Neural progenitor cell (in vitro differentiated cells): ENCODE measurements around the gene QPCT. TPM values are rescaled to one million over a fixed set of nuclear protein-coding genes. Genes with fewer than 3 reads are reported as not detected.
A peak's percentile ranks its signal among the peaks of the same experiment; 100 is the strongest.

Source experiments
- DNase-seq: peaks from one replicate; pipeline ENCODE4 v3.0.0-alpha.2; 2016; ENCODE audit warnings: low spot score
- H2AFZ ChIP-seq: fragments of 200-600 bp; sonication (generic); replicated peaks from 2 replicates; pipeline ENCODE4 v1.6.1; 2016; ENCODE audit warnings: antibody characterized with exemption
- H3F3A ChIP-seq: fragments of 200-600 bp; sonication (generic); 2 replicates; pipeline ENCODE4 v1.6.1; 2016; ENCODE audit warnings: antibody characterized with exemption, low read depth
- H3K27ac ChIP-seq: fragments of 200-600 bp; sonication (generic); 2 replicates; pipeline ENCODE4 v1.5.1; 2016; ENCODE audit warnings: mild to moderate bottlenecking
- H3K27me3 ChIP-seq: fragments of 200-600 bp; sonication (generic); 2 replicates; pipeline ENCODE4 v1.6.1; 2016; ENCODE audit warnings: mild to moderate bottlenecking, moderate library complexity
- H3K36me3 ChIP-seq: fragments of 200-600 bp; sonication (generic); 2 replicates; pipeline ENCODE4 v1.5.1; 2016
- H3K4me1 ChIP-seq: fragments of 200-600 bp; sonication (generic); 2 replicates; pipeline ENCODE4 v1.6.1; 2016; ENCODE audit warnings: mixed run types
- H3K4me2 ChIP-seq: fragments of 200-600 bp; sonication (generic); 2 replicates; pipeline ENCODE4 v1.6.1; 2016
- H3K4me3 ChIP-seq: fragments of 200-600 bp; sonication (generic); 2 replicates; pipeline ENCODE4 v1.5.1; 2016
- H3K79me2 ChIP-seq: fragments of 200-600 bp; sonication (generic); 2 replicates; pipeline ENCODE4 v1.6.1; 2016; ENCODE audit warnings: low read depth
- H3K9ac ChIP-seq: fragments of 200-600 bp; sonication (generic); 2 replicates; pipeline ENCODE4 v1.6.1; 2016
- H3K9me3 ChIP-seq: fragments of 200-600 bp; sonication (generic); 2 replicates; pipeline ENCODE4 v1.5.1; 2016; ENCODE audit warnings: low read depth
- H4K20me1 ChIP-seq: fragments of 200-600 bp; sonication (generic); 2 replicates; pipeline ENCODE4 v1.6.1; 2016; ENCODE audit warnings: low read depth
- H3K27ac Mint-ChIP-seq: 3 replicates; pipeline ENCODE4 v1.8.0; 2021; ENCODE audit warnings: mixed read lengths
- H3K27me3 Mint-ChIP-seq: 2 replicates; pipeline ENCODE4 v1.8.0; 2022; ENCODE audit warnings: low read depth, mild to moderate bottlenecking, inconsistent platforms, moderate library complexity, mixed read lengths; ENCODE audit not compliant: insufficient read depth
- H3K36me3 Mint-ChIP-seq: 3 replicates; pipeline ENCODE4 v1.8.0; 2021; ENCODE audit warnings: mixed read lengths
- H3K4me1 Mint-ChIP-seq: 3 replicates; pipeline ENCODE4 v1.8.0; 2021; ENCODE audit warnings: mixed read lengths
- H3K4me3 Mint-ChIP-seq: 3 replicates; pipeline ENCODE4 v1.8.0; 2021; ENCODE audit warnings: mild to moderate bottlenecking, moderate library complexity, mixed read lengths
- H3K9me3 Mint-ChIP-seq: 3 replicates; pipeline ENCODE4 v1.8.0; 2020; ENCODE audit warnings: mixed read lengths
- EZH2 ChIP-seq: fragments of 200-600 bp; sonication (generic); IDR thresholded peaks from 2 replicates; pipeline ENCODE4 v1.6.1; 2017; ENCODE audit warnings: antibody characterized with exemption, mild to moderate bottlenecking, moderate library complexity
- EZH2phosphoT487 ChIP-seq: fragments of 200-600 bp; sonication (generic); IDR thresholded peaks from 2 replicates; pipeline ENCODE4 v1.6.1; 2017; ENCODE audit warnings: antibody characterized with exemption
- total RNA-seq: library from RNA; depleted of rRNA; stranded (reverse); fragments of >200 nt; gene quantifications from 2 replicates; pipeline ENCODE4 v1.2.3, GENCODE V29; 2015; ENCODE audit warnings: low replicate concordance
- TF ChIP-seq, protein P1 (sequence below): fragments of 200-600 bp; sonication (generic); IDR thresholded peaks from 2 replicates; pipeline ENCODE4 v1.5.1; 2017; ENCODE audit warnings: antibody characterized with exemption, mild to moderate bottlenecking

Gene QPCT
- total RNA-seq, 1 donor from 2014 or later, result not detected

GRCh38 chr2:37364351-37364750 lies 19.9 kb downstream of the QPCT start:
- Histone ChIP-seq H4K20me1 (no peaks in the 10 kb centered on the region), H3K4me1 (peaks cover 5% of the 10 kb centered on the region), H3K9me3 (no peaks in the 10 kb centered on the region), H3K36me3 (no peaks in the 10 kb centered on the region), H3K79me2 (no peaks in the 10 kb centered on the region), H3K27ac (no peak overlapping the region), H2AFZ (peak overlapping the region; percentile 86), H3K4me3 (no peak overlapping the region), H3K27me3 (no peaks in the 10 kb centered on the region), H3K9ac (no peak overlapping the region), H3K4me2 (no peak overlapping the region), H3F3A (no peaks in the 10 kb centered on the region)
- Mint-ChIP-seq H3K4me1 (no peaks in the 10 kb centered on the region), H3K9me3 (no peaks in the 10 kb centered on the region), H3K36me3 (no peaks in the 10 kb centered on the region), H3K27me3 (peaks cover 4% of the 10 kb centered on the region), H3K4me3 (no peak overlapping the region), H3K27ac (no peak overlapping the region)
- no peak for DNase-seq
- TF ChIP-seq, protein P1, sequence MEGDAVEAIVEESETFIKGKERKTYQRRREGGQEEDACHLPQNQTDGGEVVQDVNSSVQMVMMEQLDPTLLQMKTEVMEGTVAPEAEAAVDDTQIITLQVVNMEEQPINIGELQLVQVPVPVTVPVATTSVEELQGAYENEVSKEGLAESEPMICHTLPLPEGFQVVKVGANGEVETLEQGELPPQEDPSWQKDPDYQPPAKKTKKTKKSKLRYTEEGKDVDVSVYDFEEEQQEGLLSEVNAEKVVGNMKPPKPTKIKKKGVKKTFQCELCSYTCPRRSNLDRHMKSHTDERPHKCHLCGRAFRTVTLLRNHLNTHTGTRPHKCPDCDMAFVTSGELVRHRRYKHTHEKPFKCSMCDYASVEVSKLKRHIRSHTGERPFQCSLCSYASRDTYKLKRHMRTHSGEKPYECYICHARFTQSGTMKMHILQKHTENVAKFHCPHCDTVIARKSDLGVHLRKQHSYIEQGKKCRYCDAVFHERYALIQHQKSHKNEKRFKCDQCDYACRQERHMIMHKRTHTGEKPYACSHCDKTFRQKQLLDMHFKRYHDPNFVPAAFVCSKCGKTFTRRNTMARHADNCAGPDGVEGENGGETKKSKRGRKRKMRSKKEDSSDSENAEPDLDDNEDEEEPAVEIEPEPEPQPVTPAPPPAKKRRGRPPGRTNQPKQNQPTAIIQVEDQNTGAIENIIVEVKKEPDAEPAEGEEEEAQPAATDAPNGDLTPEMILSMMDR, result no peak
- no peak for TF ChIP-seq EZH2
- no peak for TF ChIP-seq EZH2phosphoT487

DNA sequence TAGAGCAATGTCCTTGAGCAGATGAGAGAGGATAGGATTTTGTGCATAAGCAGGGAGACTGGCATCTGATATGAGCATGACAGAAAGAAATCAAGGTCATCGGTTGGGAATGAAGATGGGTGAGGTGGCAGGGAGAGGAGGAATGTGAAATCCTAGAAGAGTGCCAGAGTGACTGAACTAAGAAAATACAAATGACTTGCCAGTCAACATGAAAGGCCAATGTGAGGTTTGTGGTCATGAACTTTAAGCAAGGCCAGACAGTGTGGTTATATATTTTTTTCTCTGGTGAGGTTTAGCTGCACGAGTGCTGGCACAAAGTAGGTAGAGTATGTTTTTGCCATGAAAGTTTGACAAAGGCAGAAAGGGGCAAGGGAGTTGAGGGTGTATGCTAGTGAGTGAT lies 21.2 kb downstream of the QPCT start:
- H3K27ac ChIP-seq, result no peak overlapping the region
- Mint-ChIP-seq H3K27ac (no peak overlapping the region), H3K36me3 (no peaks in the 10 kb centered on the region), H3K4me1 (no peaks in the 10 kb centered on the region), H3K4me3 (no peak overlapping the region), H3K27me3 (peaks cover 4% of the 10 kb centered on the region), H3K9me3 (no peaks in the 10 kb centered on the region)
- TF ChIP-seq EZH2phosphoT487, result no peak
- no peak for TF ChIP-seq EZH2
- TF ChIP-seq, protein P1, result no peak
- H3K9ac ChIP-seq, result no peak overlapping the region
- no peaks in the 10 kb centered on the region for H3K79me2 ChIP-seq
- H3K4me1 ChIP-seq, result peaks cover 2% of the 10 kb centered on the region
- H3K27me3 ChIP-seq, result no peaks in the 10 kb centered on the region
- no peaks in the 10 kb centered on the region for H3K36me3 ChIP-seq
- H4K20me1 ChIP-seq, result no peaks in the 10 kb centered on the region
- no peak overlapping the region for H3K4me3 ChIP-seq
- no peak overlapping the region for H2AFZ ChIP-seq
- H3F3A ChIP-seq, result no peaks in the 10 kb centered on the region
- H3K9me3 ChIP-seq, result no peaks in the 10 kb centered on the region
- H3K4me2 ChIP-seq, result no peak overlapping the region
- DNase-seq, result no peak

GRCh38 chr2:37366773-37367172 lies 22.3 kb downstream of the QPCT start:
- Histone ChIP-seq H3K9ac (no peak overlapping the region), H3K27me3 (no peaks in the 10 kb centered on the region), H3K36me3 (no peaks in the 10 kb centered on the region), H3K27ac (no peak overlapping the region), H3K9me3 (no peaks in the 10 kb centered on the region), H3K79me2 (no peaks in the 10 kb centered on the region), H3K4me3 (no peak overlapping the region), H3K4me2 (no peak overlapping the region), H3K4me1 (no peaks in the 10 kb centered on the region), H4K20me1 (no peaks in the 10 kb centered on the region), H2AFZ (no peak overlapping the region), H3F3A (no peaks in the 10 kb centered on the region)
- Mint-ChIP-seq H3K4me1 (no peaks in the 10 kb centered on the region), H3K36me3 (no peaks in the 10 kb centered on the region), H3K4me3 (no peak overlapping the region), H3K9me3 (no peaks in the 10 kb centered on the region), H3K27me3 (peaks cover 4% of the 10 kb centered on the region), H3K27ac (no peak overlapping the region)
- TF ChIP-seq EZH2phosphoT487 (no peak), EZH2 (no peak)
- TF ChIP-seq, protein P1, result no peak
- no peak for DNase-seq
